RKO (cell line): Measurements from ENCODE around the gene PRKN.
A peak's percentile ranks its signal among the peaks of the same experiment; 100 is the strongest.

Experiments used
- DNase-seq: peaks from one replicate; pipeline ENCODE4 v3.0.0-alpha.2; 2016; ENCODE audit warnings: low spot score

PRKN gene

DNA sequence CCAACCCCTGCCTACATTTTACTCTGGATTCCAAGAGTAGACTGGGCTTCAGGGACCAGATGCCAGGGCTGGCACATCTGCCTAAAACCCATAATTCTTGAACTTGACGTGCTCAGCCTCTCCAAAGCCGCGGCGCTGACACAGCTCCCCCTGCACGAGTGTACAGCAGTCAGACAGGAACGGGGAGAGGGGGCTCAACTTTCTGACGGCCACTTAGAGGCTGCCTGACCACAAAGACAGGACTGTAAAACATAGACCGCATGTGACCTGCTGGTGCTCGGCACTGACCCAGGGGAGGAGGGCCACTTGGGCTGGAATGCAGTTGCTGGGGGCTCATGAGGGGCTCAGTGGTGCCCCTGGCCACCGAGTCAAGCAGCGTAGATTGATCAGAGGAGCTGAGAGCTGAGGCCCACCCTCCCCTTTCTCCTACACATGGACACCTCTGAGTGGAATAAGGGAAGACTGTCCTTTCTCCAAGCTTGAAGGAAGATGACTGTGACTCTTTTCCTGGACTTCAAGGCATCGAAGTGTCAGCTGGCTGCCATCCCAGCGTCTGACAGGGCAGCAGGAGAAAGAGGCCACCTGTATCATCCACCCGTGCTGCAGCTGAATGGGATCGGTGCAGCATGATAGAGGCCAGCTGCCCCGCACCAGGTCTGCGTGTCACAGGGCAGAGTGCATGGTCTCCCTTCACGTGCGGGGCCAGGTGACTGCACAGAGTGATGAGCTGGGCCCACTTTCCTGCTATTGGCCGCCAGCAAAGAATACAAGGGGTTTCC is 1282.4 kb downstream of the PRKN start:
- no peak for DNase-seq

DNA sequence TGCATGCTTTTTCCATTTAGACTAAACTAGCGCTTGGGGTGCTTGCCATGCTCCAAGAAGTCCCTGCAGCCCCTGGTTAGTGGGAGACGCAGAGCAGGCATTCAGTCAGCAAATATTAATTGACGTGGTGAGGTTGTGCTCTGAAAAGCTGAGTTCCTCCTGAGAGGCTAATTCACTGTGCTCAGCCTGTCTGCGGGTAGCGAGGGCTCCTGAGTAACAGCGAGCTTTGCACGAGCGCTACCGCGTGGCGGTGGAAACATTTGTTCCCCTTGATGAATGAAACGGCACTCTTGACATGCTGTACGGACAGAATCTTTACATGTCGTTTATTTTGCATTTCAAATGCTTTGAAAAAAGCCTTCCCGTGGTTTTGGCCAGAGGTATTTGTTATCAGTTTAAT is 1283.1 kb downstream of the PRKN start:
- no peak for DNase-seq

DNA sequence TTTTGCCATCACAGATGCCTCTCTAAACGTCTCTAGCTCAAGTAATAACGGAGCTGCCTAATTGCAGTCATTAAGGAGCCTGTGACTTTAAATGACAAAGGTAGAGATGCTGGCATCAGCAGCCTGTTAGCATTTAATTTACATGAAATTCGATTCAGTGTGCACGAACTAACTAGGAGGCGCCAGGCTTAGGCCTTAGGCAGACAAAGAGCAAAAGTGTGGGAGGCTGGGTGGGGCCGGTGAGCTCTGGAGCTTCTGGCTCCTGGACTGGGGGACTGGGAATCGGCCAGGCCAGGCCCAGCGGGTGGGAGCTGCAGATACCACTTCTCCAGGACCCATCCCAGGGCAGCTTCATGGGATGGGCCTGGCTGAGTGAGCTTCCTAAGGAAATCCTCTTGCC is 1283.7 kb downstream of the PRKN start:
- no peak for DNase-seq

DNA sequence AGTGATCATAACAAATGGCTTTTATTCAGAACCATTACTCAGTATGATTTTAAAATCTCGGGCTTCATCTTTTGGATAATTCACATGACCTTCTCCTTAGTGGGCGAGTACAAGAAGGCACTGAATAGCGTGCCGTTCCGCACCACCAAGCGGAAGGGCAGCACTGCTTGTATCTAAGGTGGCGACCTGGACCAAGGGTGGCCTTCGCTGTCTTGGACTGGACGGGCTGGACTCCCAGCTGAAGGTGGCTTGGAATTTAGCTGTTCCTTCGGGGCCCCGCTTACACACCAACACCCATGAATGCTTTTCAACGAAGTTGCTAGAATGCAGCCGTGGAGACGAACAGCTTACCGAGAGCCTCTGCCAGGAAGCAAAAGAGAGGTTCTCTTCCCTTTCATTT is 1285.1 kb downstream of the PRKN start:
- no peak for DNase-seq

DNA sequence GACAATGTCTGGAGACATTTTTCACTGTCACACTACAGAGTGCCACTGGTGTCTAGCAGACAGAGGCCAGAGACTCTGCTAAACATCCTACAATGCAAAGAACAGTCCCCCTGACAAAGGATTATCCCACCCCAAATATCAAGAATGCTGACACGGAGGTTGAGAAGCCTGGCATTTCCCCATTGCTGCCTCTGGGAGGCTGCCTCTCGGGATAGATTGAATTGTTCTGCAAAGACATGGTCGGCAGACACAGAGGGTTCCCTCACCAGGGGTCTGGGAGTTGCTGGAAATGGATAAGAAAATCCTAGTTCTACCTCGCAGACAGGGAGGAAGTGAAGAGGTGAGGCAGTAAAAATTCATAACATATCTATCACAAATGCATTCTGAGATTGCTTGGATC is 1287.3 kb downstream of the PRKN start:
- no peak for DNase-seq

DNA sequence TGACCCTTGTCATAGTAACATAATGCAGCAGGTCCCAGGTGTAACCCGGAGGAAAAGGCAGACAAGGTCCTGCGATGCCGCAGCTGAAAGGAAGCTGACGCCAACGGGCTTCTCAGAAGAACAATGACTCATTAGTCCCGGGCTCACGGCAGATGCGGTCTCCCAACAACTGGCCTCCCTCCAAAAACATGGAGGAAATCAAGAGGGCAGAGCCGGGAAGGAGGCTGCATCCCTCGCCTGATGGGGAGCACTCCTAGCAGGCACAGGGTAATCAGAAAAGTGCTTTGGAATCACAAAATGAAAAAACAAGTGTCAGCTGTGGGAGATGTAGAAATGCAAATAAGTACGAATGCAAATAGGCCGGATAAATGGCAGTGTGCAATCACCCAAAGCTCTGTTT is 1288.5 kb downstream of the PRKN start:
- DNase-seq, result peak; percentile 71

DNA sequence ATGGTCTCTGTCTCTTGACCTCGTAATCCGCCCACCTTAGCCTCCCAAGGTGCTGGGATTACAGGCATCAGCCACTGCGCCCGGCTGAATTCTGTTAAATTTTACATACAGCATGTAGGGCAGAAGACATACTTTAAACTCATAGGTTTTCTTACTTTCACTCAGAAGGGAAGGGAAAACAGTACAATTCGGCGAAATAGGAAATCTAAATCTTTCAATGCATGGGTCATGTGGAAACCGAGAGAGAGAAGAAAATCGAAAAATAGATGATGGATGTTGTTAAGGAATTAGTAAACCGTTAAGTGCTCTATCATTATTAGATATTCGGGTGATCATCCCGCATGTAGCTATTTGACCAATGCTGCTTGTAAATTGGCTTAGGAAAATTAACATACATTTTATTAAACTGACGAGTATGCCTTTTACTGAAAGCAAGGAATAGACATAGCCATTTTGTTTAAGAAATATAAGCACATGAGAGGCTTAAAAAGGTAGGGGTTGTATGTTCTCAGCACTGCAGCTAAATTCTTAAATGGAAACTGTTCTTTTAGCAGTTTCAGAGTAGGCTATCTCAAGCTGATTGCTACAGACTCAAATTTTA is 1289.0 kb downstream of the PRKN start:
- no peak for DNase-seq

DNA sequence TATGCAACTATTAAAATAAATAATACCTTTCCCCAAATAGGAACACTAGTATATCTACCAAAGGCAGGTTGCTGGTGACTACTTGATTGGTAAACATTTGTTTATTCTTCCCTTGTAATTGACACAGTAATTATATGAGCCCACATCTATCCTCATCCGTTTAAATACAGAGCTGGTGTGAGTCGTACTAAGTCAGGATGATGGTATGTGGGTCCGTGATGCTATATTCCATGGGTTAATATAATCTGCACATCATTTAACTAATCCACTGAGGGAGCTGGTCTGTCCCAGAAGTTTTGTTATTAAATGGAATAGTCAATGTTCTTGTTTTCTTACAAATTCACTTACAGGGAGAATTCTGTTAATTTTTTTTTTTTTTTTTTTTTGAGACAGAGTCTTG is 1289.7 kb downstream of the PRKN start:
- DNase-seq, result no peak

DNA sequence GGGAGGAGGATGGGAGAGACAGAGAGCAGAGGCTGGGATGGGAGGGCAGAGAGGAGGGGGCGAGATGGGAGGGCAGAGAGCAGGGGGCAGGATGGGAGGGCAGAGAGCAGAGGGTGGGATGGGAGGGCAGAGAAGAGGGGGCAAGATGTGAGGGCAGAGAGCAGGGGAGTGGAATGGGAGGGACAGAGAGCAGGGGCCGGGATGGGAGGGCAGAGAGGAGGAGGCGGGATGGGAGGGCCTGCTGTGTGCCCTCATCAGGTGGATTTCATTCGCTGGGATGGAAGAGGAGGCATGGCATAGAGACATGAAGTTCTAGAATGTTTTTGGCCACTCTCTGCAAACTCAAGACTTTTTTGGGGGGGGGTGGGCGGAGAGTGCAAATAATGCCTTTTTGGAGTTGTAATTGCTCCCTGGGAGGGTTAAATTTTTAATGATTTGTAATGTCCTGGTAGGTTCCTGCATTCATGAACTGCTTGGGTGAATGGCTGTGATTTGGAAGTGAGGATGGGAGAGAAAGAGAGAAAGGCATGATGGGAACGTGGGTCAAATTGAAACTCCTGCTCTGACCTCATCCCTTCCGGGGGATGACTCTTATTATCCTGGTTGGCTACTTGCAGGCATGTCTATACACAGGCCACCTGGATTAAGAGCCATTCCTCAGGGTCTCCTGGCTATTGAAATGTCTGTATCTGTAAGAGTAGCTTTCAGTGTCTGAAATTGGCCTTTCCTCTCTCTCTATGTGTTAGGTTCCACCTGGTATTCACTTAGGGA is 1291.3 kb downstream of the PRKN start:
- no peak for DNase-seq

DNA sequence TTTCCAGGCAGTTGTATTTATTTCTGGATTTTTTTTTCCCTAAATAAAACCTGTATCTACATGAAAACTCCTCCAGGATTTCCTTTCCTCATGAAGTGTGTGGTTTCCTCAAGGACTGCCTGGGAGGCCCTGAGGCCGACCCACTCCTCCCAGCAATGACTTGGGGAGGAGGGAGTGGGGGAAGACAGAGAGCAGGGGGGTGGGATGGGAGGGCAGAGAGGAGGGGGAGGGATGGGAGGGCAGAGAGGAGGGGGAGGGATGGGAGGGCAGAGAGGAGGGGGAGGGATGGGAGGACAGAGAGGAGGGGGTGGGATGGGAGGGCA is 1291.9 kb downstream of the PRKN start:
- no peak for DNase-seq

DNA sequence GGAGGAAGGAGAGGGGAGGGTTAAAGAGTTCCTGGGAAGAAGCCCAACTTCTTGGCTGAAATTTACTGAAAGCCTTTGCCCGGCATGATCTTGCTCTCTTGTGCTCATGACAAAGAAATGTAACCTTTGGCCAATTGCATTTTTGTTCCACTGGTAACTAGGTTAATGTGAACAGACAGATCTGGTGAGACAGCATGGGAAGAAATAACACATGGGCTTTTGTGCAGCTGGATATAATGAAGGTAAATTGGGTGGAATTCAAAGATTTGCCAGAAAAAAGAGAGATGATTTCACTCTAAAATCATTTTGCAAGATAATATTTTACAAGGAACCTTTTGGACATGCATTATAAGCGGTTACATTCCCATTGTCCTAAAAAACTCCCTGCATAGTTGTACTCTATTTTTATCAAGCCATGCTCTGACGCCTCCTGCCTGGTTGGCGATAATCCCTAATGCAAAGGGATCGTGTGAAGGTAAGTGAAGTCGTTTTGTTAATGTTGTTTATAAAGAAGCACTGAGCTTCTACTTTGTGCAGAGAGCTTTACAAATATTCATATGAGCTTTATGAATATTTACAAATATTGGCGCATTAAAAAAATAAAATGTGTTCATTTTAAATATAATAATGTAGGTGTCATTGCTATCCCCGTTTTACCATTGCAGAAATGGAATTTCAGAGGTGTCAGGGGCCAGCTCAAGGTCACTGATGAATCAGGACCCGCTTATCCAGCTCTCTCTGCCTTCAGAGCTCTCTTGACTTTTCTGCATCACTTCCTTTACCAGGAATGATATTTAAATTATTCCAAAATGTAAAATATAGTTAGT is 1292.4 kb downstream of the PRKN start:
- DNase-seq, result no peak

DNA sequence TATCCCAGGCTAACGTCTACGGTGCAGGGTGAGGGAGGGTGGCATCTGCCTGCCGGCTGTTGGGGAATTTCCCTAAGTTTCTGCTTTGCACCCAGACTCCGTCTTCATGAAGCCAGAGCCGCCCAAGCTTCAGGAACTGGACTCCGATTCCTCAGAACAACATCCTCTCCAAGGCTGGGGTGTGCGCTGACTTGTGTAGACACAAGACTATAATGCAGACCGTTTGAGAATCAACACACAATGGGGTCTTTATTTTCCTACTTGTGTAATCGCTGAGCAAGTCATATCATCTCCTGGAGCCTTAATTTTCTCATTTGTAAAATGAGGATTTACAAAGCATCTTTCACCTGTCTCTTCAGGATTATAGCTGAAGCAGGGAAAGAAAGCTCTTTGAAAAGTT is 1293.2 kb downstream of the PRKN start:
- no peak for DNase-seq

DNA sequence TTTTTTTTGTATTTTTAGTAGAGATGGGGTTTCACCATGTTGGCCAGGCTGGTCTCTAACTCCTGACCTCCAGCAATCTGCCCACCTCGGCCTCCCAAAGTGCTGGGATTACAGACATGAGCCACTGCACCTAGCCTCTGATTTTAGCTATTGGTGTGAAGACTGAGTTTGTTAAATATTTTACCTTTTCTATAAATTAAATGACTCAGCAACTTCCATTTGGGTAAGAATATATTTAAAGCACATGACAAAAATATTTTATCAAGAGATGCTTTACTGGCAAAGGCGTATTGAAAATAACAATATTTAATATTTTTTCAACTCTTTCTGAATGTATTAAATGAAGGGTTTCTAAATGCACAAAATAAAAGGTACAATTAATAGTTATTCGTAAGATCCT is 1295.0 kb downstream of the PRKN start:
- no peak for DNase-seq

DNA sequence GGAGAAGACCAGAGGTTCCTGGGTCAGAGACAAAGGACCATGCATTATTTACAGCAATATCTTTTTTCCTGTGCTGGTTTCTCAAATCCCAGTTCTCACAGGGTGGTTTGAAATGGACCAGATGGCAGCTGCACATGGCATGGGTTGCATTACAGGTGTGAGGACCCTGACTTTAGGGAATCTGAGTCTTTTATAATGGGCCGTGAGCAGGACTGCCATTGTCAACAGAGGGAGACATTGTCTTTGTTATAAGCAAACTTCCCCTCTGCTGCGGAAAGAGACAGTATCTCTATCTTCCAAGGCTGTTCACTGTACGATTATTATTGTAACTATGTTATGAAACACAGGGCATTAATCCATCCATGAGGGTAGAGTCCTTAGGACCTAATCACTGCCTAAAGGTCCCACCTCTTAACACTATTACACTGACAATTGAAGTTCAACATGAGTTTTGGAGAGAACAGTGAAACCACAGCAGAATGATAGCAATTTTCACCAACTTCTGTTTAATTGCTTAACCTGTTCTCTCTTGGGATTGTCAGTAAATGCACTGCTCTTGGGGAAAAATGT is 1297.6 kb downstream of the PRKN start:
- no peak for DNase-seq

DNA sequence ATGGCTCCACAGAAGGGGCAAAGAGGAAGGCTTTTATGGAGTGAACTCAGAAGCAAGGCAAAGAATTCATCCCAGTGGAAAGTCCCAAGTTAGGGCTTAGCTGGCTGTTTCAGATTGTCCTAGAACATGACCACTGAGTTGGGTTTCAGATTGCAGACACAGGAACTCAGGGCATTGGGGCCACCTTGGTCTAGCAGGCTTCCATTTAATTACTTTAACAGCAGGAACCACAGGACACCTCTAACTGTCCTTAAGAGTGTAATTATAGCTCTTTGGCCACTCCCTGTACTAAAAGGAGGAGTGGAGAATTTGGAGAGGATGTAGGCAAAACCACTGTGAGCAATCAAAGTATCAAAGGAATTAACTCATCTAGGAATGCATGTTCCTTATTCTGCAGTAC is 1303.1 kb downstream of the PRKN start:
- no peak for DNase-seq

DNA sequence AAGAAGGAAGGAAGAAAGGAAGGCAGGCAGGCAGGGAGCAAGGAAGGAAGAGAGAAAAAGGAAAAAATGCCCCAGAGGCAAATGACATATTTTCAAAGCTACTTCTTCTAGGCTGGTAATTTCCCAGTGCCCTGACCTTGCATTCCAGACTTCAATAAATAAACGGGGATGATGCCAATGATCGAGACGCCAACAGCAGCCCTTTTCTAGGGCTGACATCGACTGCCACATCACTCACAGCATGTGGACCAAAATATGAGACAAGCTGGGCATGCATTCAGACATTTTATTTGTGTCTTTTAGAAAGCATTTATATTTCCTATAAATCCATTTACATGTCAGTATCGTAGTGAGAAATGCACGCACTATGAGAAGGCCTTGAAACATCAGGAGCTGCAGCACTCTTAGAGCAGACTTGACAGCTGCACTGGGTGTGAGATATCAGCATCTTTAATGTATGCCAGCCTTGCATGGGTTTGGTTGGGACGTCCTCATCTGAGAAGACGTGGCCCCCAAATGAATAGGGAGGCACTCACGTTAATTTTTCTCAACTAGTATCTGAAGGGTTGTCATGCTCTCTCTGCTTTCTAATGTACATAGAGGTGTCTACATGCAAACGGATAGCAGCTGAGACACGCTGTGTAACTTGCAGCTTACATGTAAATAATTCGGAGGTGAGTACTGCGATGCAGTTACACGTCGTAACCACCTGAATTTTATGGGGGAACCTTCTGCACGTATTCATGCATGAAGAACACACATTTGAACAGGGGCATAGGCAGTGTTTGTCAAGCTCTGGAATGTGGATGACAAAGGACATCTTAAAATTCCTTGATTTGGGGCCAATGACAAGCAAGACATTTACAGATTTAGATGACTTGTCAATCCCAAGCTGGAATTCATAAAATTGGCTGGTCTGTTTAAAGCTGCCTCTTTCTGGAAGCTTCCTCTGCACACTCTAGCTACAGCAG is 1304.6 kb downstream of the PRKN start:
- no peak for DNase-seq

DNA sequence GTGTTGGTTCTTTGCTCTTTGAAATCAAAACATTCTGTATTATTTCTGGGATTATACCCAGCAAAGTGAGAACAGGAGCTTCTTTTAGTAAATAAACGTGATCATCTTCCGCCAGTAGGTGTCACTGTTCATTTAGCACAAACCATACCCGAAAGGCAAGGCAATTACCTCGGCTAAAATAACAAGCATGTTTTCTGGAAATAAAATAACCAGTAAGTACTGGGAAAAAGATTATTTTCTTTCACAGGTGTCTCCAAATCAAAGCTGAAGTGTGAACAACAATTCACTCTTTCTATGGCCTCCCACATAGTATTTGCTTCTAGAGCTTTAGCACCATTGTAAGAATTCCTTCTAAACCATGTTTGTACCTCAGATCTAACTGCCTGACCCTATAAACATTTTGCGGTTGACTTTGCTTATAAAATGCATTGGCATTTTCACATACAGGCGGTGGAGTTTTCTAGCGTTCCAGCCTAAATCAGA is 1309.1 kb downstream of the PRKN start:
- peak; percentile 61 for DNase-seq

DNA sequence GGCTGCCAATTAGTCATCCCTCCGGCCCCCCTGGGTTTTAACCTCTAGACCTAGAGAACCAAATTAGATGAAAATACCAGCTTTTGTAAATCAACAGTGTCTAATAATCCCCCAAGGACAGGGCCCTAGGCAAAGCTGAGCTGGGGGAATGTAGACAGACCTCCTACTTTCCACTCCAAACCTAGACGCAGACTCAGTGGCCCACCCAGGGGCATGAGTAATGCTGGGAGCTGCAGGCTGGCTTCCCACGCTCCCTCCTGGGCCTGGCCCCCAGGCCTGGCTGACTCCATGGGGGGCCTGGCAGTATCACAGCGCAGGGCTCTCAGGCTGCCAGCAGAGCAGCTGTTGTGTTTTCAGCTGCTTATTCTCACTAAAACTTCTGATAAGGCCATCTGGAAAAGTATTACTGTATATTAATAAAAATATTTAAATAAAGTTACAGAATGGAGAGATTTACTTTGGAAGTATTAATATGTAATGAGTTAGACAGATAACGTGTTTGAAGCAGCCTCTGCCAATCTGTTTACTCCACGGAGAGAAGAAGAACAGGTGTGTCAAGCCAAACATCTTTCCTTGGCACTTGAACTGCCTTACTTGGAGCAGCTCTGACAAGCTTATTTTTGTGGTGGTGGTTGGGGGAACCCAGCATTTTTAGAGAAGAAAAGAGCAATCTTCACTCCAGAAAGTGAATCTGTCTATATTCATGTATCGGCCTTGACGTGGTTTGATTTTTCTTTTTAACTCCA is 1309.7 kb downstream of the PRKN start:
- no peak for DNase-seq

DNA sequence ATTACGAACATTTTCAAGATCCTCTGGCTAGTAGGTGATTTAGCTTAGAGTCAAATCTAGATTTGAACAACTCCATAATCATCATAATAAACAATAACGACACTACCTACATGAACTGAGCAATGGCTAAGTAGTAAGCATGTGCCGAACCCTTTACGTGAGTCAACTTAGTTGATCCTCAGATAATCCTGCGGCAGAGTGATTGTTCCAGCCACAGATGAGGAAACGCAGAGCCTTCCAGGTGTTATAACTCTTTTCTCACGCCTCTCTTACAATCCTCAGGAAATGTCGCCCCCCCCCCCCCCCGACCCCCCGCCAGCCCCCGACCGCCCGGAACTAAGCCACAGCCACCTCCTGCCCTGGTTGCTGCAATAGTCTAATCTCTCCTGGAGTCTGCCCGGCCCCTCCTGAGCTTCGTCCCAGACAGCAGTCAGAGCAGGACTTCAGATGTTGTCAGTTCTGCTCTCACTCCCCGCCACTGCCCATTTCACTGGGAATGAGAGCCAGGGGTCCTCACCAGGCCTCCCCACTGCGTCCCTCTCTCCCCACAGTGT is 1312.2 kb downstream of the PRKN start:
- DNase-seq, result no peak

DNA sequence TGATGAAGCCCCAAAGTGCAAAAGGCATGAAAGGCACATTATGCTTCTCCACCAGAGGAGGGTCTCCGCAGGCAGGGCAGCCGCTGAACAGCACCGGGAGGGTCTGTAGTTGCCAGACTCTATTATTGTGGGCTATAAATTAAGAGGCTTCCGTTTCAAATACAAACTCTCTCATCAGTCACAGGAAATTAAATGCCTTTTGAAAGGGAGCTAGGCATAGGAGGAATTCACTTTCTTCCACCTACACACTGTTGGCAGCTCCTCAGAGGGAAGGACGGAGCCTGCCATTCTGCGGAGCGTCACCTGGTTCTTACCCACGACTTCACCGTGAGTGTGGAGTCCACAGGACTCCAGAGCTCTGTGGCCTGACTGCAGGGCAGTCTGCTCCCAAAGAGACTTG is 1312.9 kb downstream of the PRKN start:
- DNase-seq, result no peak
